HG03139 (cell line): ENCODE data around the gene FGD2.
"Not testable (repeated sequence)": the region's sequence is repeated elsewhere in the genome, so short reads cannot be mapped to it uniquely, and the experiment has no call there.

Experiments
- ATAC-seq: cut with Tn5 transposase; IDR thresholded peaks from one replicate; pipeline ENCODE4 v1.9.1; 2021; ENCODE audit not compliant: unreplicated experiment

Gene FGD2

GRCh38 chr6:37057128-37057471 is 51.6 kb downstream of the FGD2 start:
- ATAC-seq: no peak

GRCh38 chr6:37057678-37058077 is 52.2 kb downstream of the FGD2 start:
- no peak for ATAC-seq

- no peak for ATAC-seq
These were observed 52.7 kb downstream of the FGD2 start for GRCh38 chr6:37058084-37058586.

GRCh38 chr6:37058984-37059343 is 53.5 kb downstream of the FGD2 start:
- ATAC-seq: not testable (repeated sequence)

GRCh38 chr6:37059344-37060194 is 54.1 kb downstream of the FGD2 start:
- ATAC-seq: no peak

- ATAC-seq: no peak
These were observed 54.7 kb downstream of the FGD2 start for GRCh38 chr6:37060195-37060559.

- no peak for ATAC-seq
These were observed 55.8 kb downstream of the FGD2 start for GRCh38 chr6:37061157-37061804.

GRCh38 chr6:37062424-37062823 is 57.0 kb downstream of the FGD2 start:
- no peak for ATAC-seq

GRCh38 chr6:37068356-37069270 is 63.2 kb downstream of the FGD2 start:
- ATAC-seq: no peak

GRCh38 chr6:37069639-37070038 is 64.2 kb downstream of the FGD2 start:
- no peak for ATAC-seq

- no peak for ATAC-seq
These were observed 67.1 kb downstream of the FGD2 start for GRCh38 chr6:37072526-37072925.

- no peak for ATAC-seq
These were observed 68.8 kb downstream of the FGD2 start for GRCh38 chr6:37074053-37074827.

- ATAC-seq: no peak
These were observed 71.9 kb downstream of the FGD2 start for GRCh38 chr6:37077191-37077904.

GRCh38 chr6:37077905-37078296 is 72.4 kb downstream of the FGD2 start:
- ATAC-seq: no peak
